Measurements from ENCODE around the gene CDK14. TPM values are rescaled to one million over a fixed set of nuclear protein-coding genes. Genes with fewer than 3 reads are reported as not detected.

Gene CDK14
- total RNA-seq, 4 donors from 2014 or later, result 3.3 to 61.6 (median 38.7) TPM

- H3K27me3 ChIP-seq, result no peaks in the 10 kb centered on the region
- H3K4me1 ChIP-seq, result no peaks in the 10 kb centered on the region
- H3K4me3 ChIP-seq, result no peak overlapping the region
- TF ChIP-seq CTCF (IDR thresholded peaks at IDR 0.05), result no peak
- no peak for TF ChIP-seq POLR2A (IDR thresholded peaks at IDR 0.05)
- no peaks in the 10 kb centered on the region for H3K9me3 ChIP-seq
- H3K36me3 ChIP-seq, result no peaks in the 10 kb centered on the region
- intact Hi-C loops (cut with DNase I; ENCODE audit: low total_unique reads), result no loop called here
- no peak overlapping the region for H3K27ac ChIP-seq
- no peak for DNase-seq
Observed at GRCh38 chr7:91191771-91192170, 595.6 kb downstream of the CDK14 start.

GRCh38 chr7:91193141-91193540 is 597.0 kb downstream of the CDK14 start:
- Histone ChIP-seq H3K36me3 (no peaks in the 10 kb centered on the region), H3K27ac (no peak overlapping the region), H3K9me3 (no peaks in the 10 kb centered on the region), H3K4me3 (no peak overlapping the region), H3K27me3 (no peaks in the 10 kb centered on the region), H3K4me1 (no peaks in the 10 kb centered on the region)
- no peak for TF ChIP-seq CTCF (IDR thresholded peaks at IDR 0.05)
- TF ChIP-seq POLR2A (IDR thresholded peaks at IDR 0.05), result no peak
- no peak for DNase-seq
- intact Hi-C loops (cut with DNase I; ENCODE audit: low total_unique reads), result no loop called here

- DNase-seq, result no peak
- no peaks in the 10 kb centered on the region for H3K36me3 ChIP-seq
- H3K4me1 ChIP-seq, result no peaks in the 10 kb centered on the region
- intact Hi-C loops (cut with DNase I; ENCODE audit: low total_unique reads), result no loop called here
- no peaks in the 10 kb centered on the region for H3K27me3 ChIP-seq
- no peak overlapping the region for H3K4me3 ChIP-seq
- TF ChIP-seq CTCF (IDR thresholded peaks at IDR 0.05), result no peak
- TF ChIP-seq POLR2A (IDR thresholded peaks at IDR 0.05), result no peak
- no peak overlapping the region for H3K27ac ChIP-seq
- H3K9me3 ChIP-seq, result no peaks in the 10 kb centered on the region
Observed at GRCh38 chr7:91194841-91195240, 598.7 kb downstream of the CDK14 start.

- TF ChIP-seq CTCF (IDR thresholded peaks at IDR 0.05) (no peak), POLR2A (IDR thresholded peaks at IDR 0.05) (no peak)
- H3K36me3 ChIP-seq, result no peaks in the 10 kb centered on the region
- no peaks in the 10 kb centered on the region for H3K27me3 ChIP-seq
- no peaks in the 10 kb centered on the region for H3K4me1 ChIP-seq
- H3K4me3 ChIP-seq, result no peak overlapping the region
- DNase-seq, result no peak
- H3K9me3 ChIP-seq, result no peaks in the 10 kb centered on the region
- intact Hi-C loops (cut with DNase I; ENCODE audit: low total_unique reads), result no loop called here
- no peak overlapping the region for H3K27ac ChIP-seq
Observed at GRCh38 chr7:91196058-91196457, 599.9 kb downstream of the CDK14 start.

GRCh38 chr7:91198371-91198770 is 602.2 kb downstream of the CDK14 start:
- no peaks in the 10 kb centered on the region for H3K9me3 ChIP-seq
- no peaks in the 10 kb centered on the region for H3K36me3 ChIP-seq
- no peak for DNase-seq
- H3K27me3 ChIP-seq, result no peaks in the 10 kb centered on the region
- no peaks in the 10 kb centered on the region for H3K4me1 ChIP-seq
- TF ChIP-seq POLR2A (IDR thresholded peaks at IDR 0.05), result no peak
- TF ChIP-seq CTCF (IDR thresholded peaks at IDR 0.05), result no peak
- no peak overlapping the region for H3K27ac ChIP-seq
- intact Hi-C loops (cut with DNase I; ENCODE audit: low total_unique reads), result no loop called here
- H3K4me3 ChIP-seq, result no peak overlapping the region
